Epithelial cell of proximal tubule (primary cell): ENCODE results near the gene DMWD. TPM values are rescaled to one million over a fixed set of nuclear protein-coding genes. Genes with fewer than 3 reads are reported as not detected.

Experiments
- DNase-seq: peaks from one replicate; pipeline ENCODE4 v3.0.0-alpha.2; 2011; ENCODE audit warnings: low read depth
- H3K4me3 ChIP-seq: 2 replicates; pipeline ENCODE4 v1.5.1; 2011; ENCODE audit warnings: low read depth, mild to moderate bottlenecking, low read length
- CTCF ChIP-seq: conservative IDR thresholded peaks from 2 replicates; pipeline ENCODE4 v1.5.1; 2012; ENCODE audit warnings: low read depth, mild to moderate bottlenecking, low read length
- total RNA-seq: library from RNA; depleted of rRNA; stranded (reverse); fragments of >200 nt; gene quantifications from 2 replicates; pipeline ENCODE4 v1.2.3, GENCODE V29; 2015

DMWD gene
- total RNA-seq, 1 donor from 2014 or later = 35.7 TPM

GRCh38 chr19:45822716-45823115 is 30.1 kb upstream of the DMWD start:
- H3K4me3 ChIP-seq = no peak overlapping the region
- DNase-seq = no peak
- no peak for TF ChIP-seq CTCF

- DNase-seq = no peak
- H3K4me3 ChIP-seq = no peak overlapping the region
- no peak for TF ChIP-seq CTCF
Observed at GRCh38 chr19:45821570-45821969, 28.9 kb upstream of the DMWD start.

- DNase-seq = no peak
- no peak overlapping the region for H3K4me3 ChIP-seq
- no peak for TF ChIP-seq CTCF
Observed at GRCh38 chr19:45821103-45821521, 28.5 kb upstream of the DMWD start.

- DNase-seq = no peak
- TF ChIP-seq CTCF = no peak
- H3K4me3 ChIP-seq = no peak overlapping the region
Observed at GRCh38 chr19:45820413-45821102, 27.9 kb upstream of the DMWD start.

GRCh38 chr19:45819769-45820168 is 27.1 kb upstream of the DMWD start:
- no peak overlapping the region for H3K4me3 ChIP-seq
- no peak for DNase-seq
- no peak for TF ChIP-seq CTCF

GRCh38 chr19:45817725-45818301 is 25.2 kb upstream of the DMWD start:
- no peak for TF ChIP-seq CTCF
- H3K4me3 ChIP-seq = no peak overlapping the region
- DNase-seq = no peak
